GM21381 (cell line): ENCODE data around the gene MAP3K9.
A peak's percentile ranks its signal among the peaks of the same experiment; 100 is the strongest.
"Not testable (repeated sequence)": the region's sequence is repeated elsewhere in the genome, so short reads cannot be mapped to it uniquely, and the experiment has no call there.

Experiments used
- ATAC-seq: cut with Tn5 transposase; IDR thresholded peaks from one replicate; pipeline ENCODE4 v1.9.1; 2021; ENCODE audit warnings: mild to moderate bottlenecking, moderate library complexity; ENCODE audit not compliant: unreplicated experiment

The MAP3K9 gene

GRCh38 chr14:70809225-70810219 is at the start of gene MAP3K9:
TSS of gene MAP3K9 (minus strand) at chr14:70809513. CDS start at chr14:70809171, 342 bp downstream.
- ATAC-seq = peak; percentile 89

DNA sequence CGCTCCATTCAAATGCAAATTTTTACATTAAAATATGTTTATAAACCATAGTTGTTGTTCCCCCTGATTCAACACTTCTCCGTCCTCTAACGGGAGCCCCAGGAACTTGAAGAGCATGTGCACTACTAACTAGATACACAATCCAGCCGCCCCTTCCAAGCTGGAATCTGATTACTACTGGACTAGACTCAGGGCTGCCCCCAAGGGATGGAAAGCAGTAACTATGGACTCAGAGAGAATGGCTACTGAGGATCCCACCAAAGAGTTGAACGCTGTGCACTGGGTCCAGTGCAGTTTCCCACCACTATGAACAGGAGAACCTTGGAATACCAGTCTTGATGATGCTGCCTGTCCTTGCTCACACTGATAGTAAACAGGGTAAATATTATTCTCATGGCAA is 49.3 kb upstream of the MAP3K9 start:
- ATAC-seq = no peak

DNA sequence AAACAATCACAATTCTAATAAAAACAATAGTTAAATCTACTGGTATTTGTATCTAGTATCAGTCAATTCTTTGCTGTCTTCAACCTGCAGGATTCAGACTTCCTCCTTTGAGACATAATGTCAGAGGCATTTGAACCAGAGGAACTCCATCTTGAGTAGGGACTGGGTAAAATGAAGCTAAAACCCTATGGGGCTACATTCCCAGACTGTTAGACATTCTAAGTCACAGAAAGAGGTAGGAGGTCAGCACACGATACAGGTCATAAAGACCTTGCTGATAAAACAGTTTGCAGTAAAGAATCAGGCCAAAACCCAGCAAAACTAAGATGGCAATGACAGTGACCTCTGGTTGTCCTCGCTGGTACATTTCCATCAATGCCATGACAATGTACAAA is 48.2 kb upstream of the MAP3K9 start:
- ATAC-seq = no peak

GRCh38 chr14:70856851-70857495 is 47.7 kb upstream of the MAP3K9 start:
- ATAC-seq = no peak

- ATAC-seq = no peak
Measured at GRCh38 chr14:70855486-70855885, 46.2 kb upstream of the MAP3K9 start.

DNA sequence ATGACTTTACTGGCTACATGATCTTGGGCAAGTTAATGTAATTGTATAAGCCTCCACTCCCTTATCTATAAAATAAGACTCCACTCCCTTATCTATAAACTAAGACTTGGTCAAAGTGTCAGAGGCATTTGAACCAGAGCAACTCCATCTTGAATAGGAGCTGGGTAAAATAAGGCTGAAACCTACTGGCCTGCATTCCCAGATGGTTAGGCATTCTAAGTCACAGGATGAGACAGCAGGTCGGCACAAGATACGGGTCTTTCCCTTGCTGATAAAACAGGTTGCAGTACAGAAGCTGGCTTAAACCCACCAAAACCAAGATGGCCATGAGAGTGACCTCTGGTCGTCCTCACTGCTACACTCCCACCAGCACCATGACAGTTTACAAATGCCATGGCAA is 44.3 kb upstream of the MAP3K9 start:
- not testable (repeated sequence) for ATAC-seq

DNA sequence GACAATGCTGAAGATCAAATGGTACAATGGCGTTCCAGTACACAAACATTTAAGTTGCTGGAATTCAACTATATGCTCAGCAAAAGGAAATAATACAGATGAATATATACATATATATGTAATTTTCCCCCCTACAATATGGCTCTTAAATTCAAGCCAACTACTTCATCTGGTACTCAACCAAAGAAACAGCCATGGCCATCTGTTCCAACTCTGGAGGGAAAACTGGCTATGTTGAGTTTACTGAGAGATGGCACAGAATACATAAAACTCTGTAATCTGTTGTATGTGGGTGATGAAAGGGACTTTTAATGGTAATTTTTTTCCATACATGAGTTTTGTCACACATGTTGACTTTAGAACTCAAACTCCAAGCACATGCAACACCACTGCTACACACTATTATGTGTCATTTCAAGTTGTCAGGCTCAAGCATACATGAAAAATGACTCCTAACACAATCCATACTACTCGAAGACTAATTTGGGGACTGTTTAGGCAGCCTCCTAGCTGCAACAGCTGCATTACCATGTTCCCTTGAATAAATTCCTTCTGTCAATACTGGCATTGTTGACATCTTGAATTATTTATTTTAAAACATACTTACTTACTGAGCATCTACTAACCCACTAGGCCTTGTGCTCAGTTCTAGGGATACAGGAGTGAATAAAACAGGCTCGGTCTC is 38.2 kb upstream of the MAP3K9 start:
- no peak for ATAC-seq

- no peak for ATAC-seq
Measured at GRCh38 chr14:70845601-70846000, 36.3 kb upstream of the MAP3K9 start.

GRCh38 chr14:70842851-70843462 is 33.6 kb upstream of the MAP3K9 start:
- no peak for ATAC-seq

- ATAC-seq = no peak
Measured at GRCh38 chr14:70838076-70838475, 28.8 kb upstream of the MAP3K9 start.

DNA sequence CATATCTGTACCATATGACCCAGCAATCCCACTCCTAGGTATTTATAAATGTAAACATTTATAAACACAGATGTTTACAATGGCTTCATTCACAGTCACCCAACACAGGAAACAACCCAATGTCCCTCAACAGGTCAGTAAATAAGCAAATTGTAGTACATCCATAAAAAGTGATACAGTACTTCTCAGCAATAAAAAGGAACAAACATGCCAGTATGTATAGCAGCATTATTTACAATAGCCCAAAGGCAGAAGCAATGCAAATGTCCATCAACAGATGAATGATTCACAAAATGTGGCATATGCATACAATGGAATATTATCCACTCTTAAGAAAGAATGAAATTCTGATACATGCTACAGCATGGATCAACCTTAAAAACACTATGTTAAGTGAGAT is 27.6 kb upstream of the MAP3K9 start:
- ATAC-seq = no peak

DNA sequence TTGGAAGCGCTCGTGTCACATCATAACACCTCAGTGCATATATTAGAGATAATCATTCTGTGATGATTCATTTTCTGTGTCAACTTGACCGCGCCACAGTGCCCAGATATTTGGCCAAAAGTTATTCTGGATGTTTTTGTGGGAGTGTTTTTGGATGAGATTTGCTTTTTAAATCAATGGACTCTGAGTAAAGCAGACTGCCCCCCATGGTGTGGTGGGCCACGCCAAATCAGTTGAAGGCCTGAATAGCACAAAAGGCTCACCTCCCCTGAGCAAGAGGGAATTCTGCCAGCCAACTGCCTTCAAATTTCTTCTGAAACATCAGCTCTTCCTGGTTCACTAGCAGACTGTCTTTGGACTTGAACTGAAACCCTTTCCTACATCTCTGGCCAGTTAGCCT is 24.6 kb upstream of the MAP3K9 start:
- ATAC-seq = no peak

- ATAC-seq = no peak
Measured at GRCh38 chr14:70832561-70833305, 23.4 kb upstream of the MAP3K9 start.

DNA sequence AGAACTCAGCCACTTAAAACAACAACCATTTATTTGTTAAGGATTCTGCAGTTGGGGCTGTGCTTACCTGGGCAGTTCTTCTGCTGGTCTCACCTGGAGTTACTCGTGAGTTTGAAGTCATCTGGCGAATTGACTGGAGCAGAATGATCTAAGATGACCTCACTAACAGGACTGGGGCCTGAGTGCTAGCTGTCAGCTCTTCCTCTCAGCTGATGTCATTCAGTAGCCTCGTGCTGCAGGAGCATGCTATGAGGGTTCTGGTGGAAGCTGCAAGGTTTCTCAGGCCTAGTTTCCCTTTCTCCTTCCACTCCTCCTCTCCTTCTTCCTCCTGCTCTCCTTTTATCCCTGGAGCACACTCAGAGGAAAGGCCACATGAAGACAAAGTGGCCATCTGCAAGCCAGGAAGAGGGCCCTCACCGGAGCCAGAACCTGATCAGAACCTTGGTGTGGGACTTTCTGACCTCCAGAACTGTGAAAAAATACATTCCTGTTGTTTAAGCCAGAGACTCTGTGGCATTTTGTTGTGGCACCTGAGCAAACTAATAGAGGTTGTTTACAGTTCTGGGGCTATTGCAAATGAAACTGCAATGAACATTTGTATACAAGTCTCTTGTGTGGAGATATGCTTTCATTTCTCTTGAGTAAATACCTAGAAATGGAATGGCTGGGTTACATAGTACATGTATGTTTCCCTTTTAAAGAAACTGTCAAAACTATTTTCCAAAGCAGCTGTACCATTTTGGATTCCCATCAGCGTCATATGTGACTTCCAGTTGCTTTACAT is 21.9 kb upstream of the MAP3K9 start:
- ATAC-seq = no peak

- ATAC-seq = no peak
Measured at GRCh38 chr14:70828188-70828587, 18.9 kb upstream of the MAP3K9 start.

- no peak for ATAC-seq
Measured at GRCh38 chr14:70827752-70828151, 18.4 kb upstream of the MAP3K9 start.

GRCh38 chr14:70827347-70827746 is 18.0 kb upstream of the MAP3K9 start:
- ATAC-seq = no peak

DNA sequence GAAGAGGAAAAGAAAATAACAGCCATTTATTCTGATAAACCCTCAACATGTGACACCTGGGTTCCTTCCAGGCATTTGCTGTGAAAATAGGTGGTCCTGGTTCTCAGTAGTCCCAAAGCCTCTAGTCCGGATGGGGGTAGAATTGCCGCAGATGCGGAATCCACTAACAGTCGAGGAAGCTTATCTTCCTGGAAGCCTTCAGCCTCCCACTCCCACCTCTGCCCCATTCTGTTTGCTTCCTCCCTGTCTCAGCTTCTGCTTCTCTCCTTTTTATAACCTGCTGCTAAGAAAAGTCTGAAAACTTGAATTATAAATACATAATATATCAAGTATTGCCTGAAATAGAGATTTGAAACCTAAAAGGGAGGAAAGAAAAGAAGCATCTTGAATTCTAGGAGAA is 14.0 kb upstream of the MAP3K9 start:
- ATAC-seq = no peak

GRCh38 chr14:70822530-70823185 is 13.3 kb upstream of the MAP3K9 start:
- no peak for ATAC-seq
